Kidney epithelial cell (primary cell): Measurements from ENCODE around the gene GABRR3. TPM values are rescaled to one million over a fixed set of nuclear protein-coding genes. Genes with fewer than 3 reads are reported as not detected.
A peak's percentile ranks its signal among the peaks of the same experiment; 100 is the strongest.

Experiments
- DNase-seq: peaks from one replicate; pipeline ENCODE4 v3.0.0-alpha.2; 2010; ENCODE audit warnings: low read depth
- H3K27me3 ChIP-seq: 2 replicates; pipeline ENCODE4 v1.6.0; 2011; ENCODE audit warnings: low read length; ENCODE audit not compliant: control insufficient read depth, insufficient read depth
- H3K36me3 ChIP-seq: 2 replicates; pipeline ENCODE4 v1.5.1; 2011; ENCODE audit warnings: low read length; ENCODE audit not compliant: control insufficient read depth, insufficient read depth
- H3K4me3 ChIP-seq: 2 replicates; pipeline ENCODE4 v1.5.1; 2011; ENCODE audit warnings: low read depth, mild to moderate bottlenecking, control low read depth, low read length
- total RNA-seq: library from RNA; depleted of rRNA; stranded (reverse); fragments of >200 nt; gene quantifications from 2 replicates; pipeline ENCODE4 v1.2.3, GENCODE V29; 2015
- TF ChIP-seq, protein P1 (sequence below): IDR thresholded peaks from 2 replicates; pipeline ENCODE4 v1.5.1; 2011; ENCODE audit warnings: mild to moderate bottlenecking, moderate library complexity, low read length, control low read depth, inconsistent platforms; ENCODE audit not compliant: insufficient read depth, poor library complexity, severe bottlenecking

GABRR3 gene
- total RNA-seq, 1 donor from 2014 or later, result not detected

DNA sequence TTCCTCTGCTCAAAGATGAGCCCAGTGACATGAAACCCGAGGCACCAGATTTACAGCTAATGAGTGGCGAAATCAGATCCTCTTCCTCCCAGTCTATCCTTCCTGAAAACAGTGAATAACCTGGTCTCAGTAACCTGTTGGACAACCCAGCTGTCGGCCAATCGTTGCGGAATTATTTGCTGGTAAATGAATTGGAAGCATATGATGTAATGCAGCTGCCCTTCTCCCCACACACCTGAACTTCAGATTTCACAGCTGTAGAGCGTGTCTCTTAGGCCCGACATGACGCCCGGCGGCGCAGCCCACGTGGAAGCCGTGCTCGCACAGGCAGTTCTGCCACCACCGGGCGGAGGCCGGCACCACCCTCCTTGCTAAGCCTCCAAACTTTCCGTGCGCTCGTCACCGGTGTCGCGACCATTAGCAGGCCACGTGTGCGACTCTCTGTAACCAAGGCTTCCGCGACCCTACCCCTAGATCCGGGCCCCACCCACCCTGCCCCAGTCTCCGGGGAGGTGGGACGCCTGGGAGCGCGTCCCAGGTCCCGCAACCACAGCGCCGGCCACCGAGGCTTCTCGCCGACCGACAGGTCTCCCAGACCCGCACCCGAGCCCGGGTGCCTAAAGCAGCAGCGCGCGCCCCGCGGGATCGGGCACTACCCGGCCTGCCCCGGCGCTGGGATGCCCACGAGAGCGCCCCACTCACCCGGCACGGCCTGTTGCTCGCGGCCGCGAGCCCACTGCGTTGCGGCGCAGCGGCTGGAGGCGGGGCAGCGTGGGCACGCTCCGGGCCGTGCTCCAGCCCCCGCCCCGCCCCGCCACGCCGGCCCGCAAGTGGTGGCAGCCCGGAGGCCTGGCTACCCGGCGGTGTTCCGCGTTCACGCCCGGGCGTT lies 63.2 kb downstream of the GABRR3 start, which contains the start of gene RIOX2:
TSS of gene RIOX2 (minus strand) at position 753 of the 889 bp plus-strand sequence. CDS start 4,838 bp downstream, outside the sequence.
- TF ChIP-seq, protein P1, sequence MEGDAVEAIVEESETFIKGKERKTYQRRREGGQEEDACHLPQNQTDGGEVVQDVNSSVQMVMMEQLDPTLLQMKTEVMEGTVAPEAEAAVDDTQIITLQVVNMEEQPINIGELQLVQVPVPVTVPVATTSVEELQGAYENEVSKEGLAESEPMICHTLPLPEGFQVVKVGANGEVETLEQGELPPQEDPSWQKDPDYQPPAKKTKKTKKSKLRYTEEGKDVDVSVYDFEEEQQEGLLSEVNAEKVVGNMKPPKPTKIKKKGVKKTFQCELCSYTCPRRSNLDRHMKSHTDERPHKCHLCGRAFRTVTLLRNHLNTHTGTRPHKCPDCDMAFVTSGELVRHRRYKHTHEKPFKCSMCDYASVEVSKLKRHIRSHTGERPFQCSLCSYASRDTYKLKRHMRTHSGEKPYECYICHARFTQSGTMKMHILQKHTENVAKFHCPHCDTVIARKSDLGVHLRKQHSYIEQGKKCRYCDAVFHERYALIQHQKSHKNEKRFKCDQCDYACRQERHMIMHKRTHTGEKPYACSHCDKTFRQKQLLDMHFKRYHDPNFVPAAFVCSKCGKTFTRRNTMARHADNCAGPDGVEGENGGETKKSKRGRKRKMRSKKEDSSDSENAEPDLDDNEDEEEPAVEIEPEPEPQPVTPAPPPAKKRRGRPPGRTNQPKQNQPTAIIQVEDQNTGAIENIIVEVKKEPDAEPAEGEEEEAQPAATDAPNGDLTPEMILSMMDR, result no peak
- Histone ChIP-seq H3K36me3 (no peaks in the 10 kb centered on the region), H3K4me3 (peak within 1 kb of the TSS; percentile 83), H3K27me3 (no peaks in the 10 kb centered on the region)
- peak; percentile 25 for DNase-seq

DNA sequence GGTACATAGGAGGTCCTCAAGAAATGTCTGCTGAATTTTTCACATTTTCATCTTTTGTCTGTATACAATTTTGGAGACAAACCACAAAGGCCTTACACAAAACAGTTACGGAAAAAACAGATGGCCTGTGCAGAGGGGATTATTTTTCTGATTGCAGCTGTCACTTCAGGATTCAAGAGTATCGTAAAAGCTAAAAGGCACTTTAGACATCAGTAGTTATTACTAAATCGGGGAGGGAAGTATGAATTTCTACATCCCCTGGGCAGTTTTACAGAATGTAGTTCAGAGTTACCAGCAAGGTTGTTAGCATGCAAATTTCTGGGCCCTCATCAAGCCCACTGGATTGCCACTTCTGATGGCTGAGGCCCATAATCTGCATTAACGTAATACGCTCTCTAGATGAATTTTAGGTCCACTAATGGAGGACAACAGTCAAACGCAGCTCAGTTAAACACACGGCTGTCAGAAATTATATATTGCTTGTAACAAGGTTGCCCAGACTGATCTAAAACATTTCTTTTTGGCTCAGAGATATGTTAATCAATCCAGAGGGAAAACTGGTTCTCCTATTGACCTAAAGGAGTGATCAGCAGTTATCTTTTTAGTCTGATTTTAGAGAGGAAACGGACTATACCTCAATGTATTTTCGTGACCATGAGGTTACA lies 64.0 kb downstream of the GABRR3 start:
- Histone ChIP-seq H3K36me3 (no peaks in the 10 kb centered on the region), H3K27me3 (no peaks in the 10 kb centered on the region), H3K4me3 (peak overlapping the region; percentile 83)
- TF ChIP-seq, protein P1, result no peak
- no peak for DNase-seq

DNA sequence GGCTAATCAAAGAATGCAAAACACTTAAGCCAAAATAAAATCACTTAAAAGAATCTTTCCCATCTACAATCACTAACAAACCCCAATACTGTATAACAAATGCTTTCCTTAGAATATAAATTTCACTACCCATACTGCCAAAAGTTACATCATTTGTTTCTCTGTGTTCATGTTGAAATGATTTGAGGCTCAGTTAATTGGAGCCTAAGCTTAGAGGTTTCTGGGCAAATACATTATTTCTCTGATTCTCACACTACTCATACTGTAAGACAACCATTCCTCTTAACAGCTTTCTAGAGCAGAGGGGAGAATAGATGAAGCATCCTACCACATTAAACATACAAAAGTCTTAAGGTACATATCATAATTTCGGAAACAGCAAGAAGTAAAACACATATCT lies 65.0 kb downstream of the GABRR3 start:
- Histone ChIP-seq H3K36me3 (no peaks in the 10 kb centered on the region), H3K27me3 (no peaks in the 10 kb centered on the region), H3K4me3 (no peak overlapping the region)
- DNase-seq, result no peak
- TF ChIP-seq, protein P1, result no peak

DNA sequence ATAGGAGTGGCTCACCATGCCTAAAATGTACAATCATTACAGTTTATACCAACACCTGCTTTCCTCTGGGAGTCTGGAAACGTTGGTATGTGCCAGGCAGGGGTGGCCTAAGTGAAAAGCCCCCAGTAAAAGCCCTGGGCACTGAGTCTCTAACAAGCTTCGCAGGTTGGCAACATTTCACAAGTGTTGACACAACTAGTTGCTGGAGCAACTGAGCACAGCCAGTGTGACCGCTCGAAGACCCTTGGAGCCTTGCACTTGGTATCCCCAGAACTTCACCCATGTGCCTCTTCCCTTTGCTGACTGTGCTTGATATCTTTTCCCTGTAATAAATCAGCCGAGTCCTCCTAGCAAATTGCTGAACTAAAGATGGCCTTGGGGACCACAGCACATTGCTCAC lies 65.6 kb downstream of the GABRR3 start:
- DNase-seq, result no peak
- H3K27me3 ChIP-seq, result no peaks in the 10 kb centered on the region
- no peaks in the 10 kb centered on the region for H3K36me3 ChIP-seq
- TF ChIP-seq, protein P1, result no peak
- H3K4me3 ChIP-seq, result no peak overlapping the region

DNA sequence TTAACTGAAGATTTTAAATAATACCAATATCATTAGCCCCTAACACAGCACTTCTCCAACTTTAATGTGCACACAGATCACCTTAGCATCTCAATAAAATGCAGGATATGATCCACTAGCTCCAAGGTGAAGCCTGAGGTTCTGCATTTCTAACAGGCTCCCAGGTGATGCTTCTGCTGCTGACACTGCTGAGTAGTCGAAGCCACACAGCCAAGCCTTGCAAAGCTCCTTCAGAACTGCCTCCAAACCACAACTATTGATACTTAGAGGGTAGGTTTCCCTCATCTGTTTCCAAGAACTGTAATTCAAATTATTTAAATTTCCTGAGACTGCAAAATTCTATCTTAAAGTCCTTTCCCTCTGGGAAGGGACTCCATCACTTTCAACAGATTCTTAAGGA lies 66.7 kb downstream of the GABRR3 start:
- H3K4me3 ChIP-seq, result no peak overlapping the region
- TF ChIP-seq, protein P1, result no peak
- H3K36me3 ChIP-seq, result no peaks in the 10 kb centered on the region
- H3K27me3 ChIP-seq, result no peaks in the 10 kb centered on the region
- no peak for DNase-seq
